Measurements from ENCODE around the gene AKR1C4. TPM values are rescaled to one million over a fixed set of nuclear protein-coding genes. Genes with fewer than 3 reads are reported as not detected.
"Not testable (repeated sequence)": the region's sequence is repeated elsewhere in the genome, so short reads cannot be mapped to it uniquely, and the experiment has no call there.

AKR1C4 gene
- total RNA-seq, 1 experiment from 2014 or later, result not detected

GRCh38 chr10:5219262-5219661 lies 22.6 kb downstream of the AKR1C4 start:
- Histone ChIP-seq H3K4me1 (ENCODE audit: insufficient read depth, low read length) (no peaks in the 10 kb centered on the region), H2BK15ac (ENCODE audit: low read depth, low read length) (no peak overlapping the region), H3K9me3 (ENCODE audit: control insufficient read depth, low read depth, low read length) (no peaks in the 10 kb centered on the region), H2BK20ac (ENCODE audit: low read depth, low read length, poor library complexity, severe bottlenecking) (no peak overlapping the region), H3K27me3 (ENCODE audit: insufficient read depth, low read length) (no peaks in the 10 kb centered on the region), H2AK5ac (ENCODE audit: insufficient read length, low read length) (no peak overlapping the region), H3K9ac (ENCODE audit: extremely low read depth, insufficient read length, low read length) (no peak overlapping the region), H3K56ac (ENCODE audit: insufficient read length, low read depth, low read length) (no peak overlapping the region), H2AFZ (ENCODE audit: low read length) (no peak overlapping the region), H3K23me2 (ENCODE audit: insufficient read length, low read depth, low read length, poor library complexity, severe bottlenecking) (no peaks in the 10 kb centered on the region), H3T11ph (ENCODE audit: low read length) (no peak overlapping the region), H4K8ac (replicated peaks; ENCODE audit: insufficient read length, low read depth, low read length) (no peak overlapping the region), H3K4ac (ENCODE audit: low read depth, low read length) (no peak overlapping the region), H3K23ac (ENCODE audit: insufficient read length, low read depth, low read length) (no peak overlapping the region), H2BK5ac (ENCODE audit: insufficient read length, low read length) (no peak overlapping the region), H3K4me2 (ENCODE audit: insufficient read depth, insufficient read length, low read length) (no peak overlapping the region), H3K79me1 (ENCODE audit: insufficient read depth, low read depth, low read length, poor library complexity, severe bottlenecking) (no peaks in the 10 kb centered on the region), H2BK120ac (ENCODE audit: low read depth, low read length, poor library complexity, severe bottlenecking) (no peak overlapping the region), H3K79me2 (ENCODE audit: insufficient read depth, low read length) (no peaks in the 10 kb centered on the region), H2BK12ac (ENCODE audit: insufficient read length, low read depth, low read length) (no peak overlapping the region), H4K20me1 (ENCODE audit: control insufficient read depth, insufficient read depth, insufficient read length) (no peaks in the 10 kb centered on the region), H3K18ac (ENCODE audit: insufficient read length, low read depth, low read length) (no peak overlapping the region), H4K5ac (ENCODE audit: insufficient read length, low read depth, low read length) (no peak overlapping the region), H3K14ac (ENCODE audit: insufficient read depth, low read length) (no peak overlapping the region), H4K91ac (ENCODE audit: insufficient read length, low read depth, low read length) (no peak overlapping the region), H3K27ac (ENCODE audit: insufficient read length, low read depth, low read length) (no peak overlapping the region)
- Mint-ChIP-seq H3K27me3 (ENCODE audit: low read depth) (no peaks in the 10 kb centered on the region; the same call in 1 of the 2 replicates), H3K9me3 (peaks cover 51 to 74% of the 10 kb centered on the region in 2 experiments), H3K36me3 (ENCODE audit: insufficient read depth in 1 of 3, low read depth in 3 of 3) (peaks cover 3 to 5% (median 5%) of the 10 kb centered on the region in 3 experiments; a peak in 6 of 7 replicates), H3K4me1 (no peaks in the 10 kb centered on the region), H3K27ac (no peak overlapping the region; a peak in 1 of 7 replicates), H3K4me3 (no peak overlapping the region)
- no peak for DNase-seq
- no CpG with 5 or more reads among the region's 3 CpGs for WGBS (ENCODE audit: extremely low coverage, insufficient read length, low lambda C conversion rate)
- no peak for TF ChIP-seq CTCF (conservative IDR thresholded peaks at IDR 0.05)

- not testable (repeated sequence) for H2AFZ ChIP-seq (ENCODE audit: low read length); H3K18ac ChIP-seq (ENCODE audit: insufficient read length, low read depth, low read length); H3K27me3 Mint-ChIP-seq (ENCODE audit: low read depth); H3K27ac Mint-ChIP-seq; H3K27me3 ChIP-seq (ENCODE audit: insufficient read depth, low read length); H3K14ac ChIP-seq (ENCODE audit: insufficient read depth, low read length); H3K4me1 ChIP-seq (ENCODE audit: insufficient read depth, low read length); H2AK5ac ChIP-seq (ENCODE audit: insufficient read length, low read length); H2BK12ac ChIP-seq (ENCODE audit: insufficient read length, low read depth, low read length); H3K36me3 Mint-ChIP-seq (ENCODE audit: insufficient read depth in 1 of 3, low read depth in 3 of 3); H3K9ac ChIP-seq (ENCODE audit: extremely low read depth, insufficient read length, low read length); H3K4ac ChIP-seq (ENCODE audit: low read depth, low read length); H3K23me2 ChIP-seq (ENCODE audit: insufficient read length, low read depth, low read length, poor library complexity, severe bottlenecking); H2BK120ac ChIP-seq (ENCODE audit: low read depth, low read length, poor library complexity, severe bottlenecking); H4K8ac ChIP-seq (replicated peaks; ENCODE audit: insufficient read length, low read depth, low read length); DNase-seq; H4K91ac ChIP-seq (ENCODE audit: insufficient read length, low read depth, low read length); H3K4me1 Mint-ChIP-seq; H3K9me3 ChIP-seq (ENCODE audit: control insufficient read depth, low read depth, low read length); H3K79me1 ChIP-seq (ENCODE audit: insufficient read depth, low read depth, low read length, poor library complexity, severe bottlenecking); H3K4me3 Mint-ChIP-seq; H2BK20ac ChIP-seq (ENCODE audit: low read depth, low read length, poor library complexity, severe bottlenecking); H3K27ac ChIP-seq (ENCODE audit: insufficient read length, low read depth, low read length); H3T11ph ChIP-seq (ENCODE audit: low read length); H3K4me2 ChIP-seq (ENCODE audit: insufficient read depth, insufficient read length, low read length); H4K20me1 ChIP-seq (ENCODE audit: control insufficient read depth, insufficient read depth, insufficient read length); H3K79me2 ChIP-seq (ENCODE audit: insufficient read depth, low read length); H2BK15ac ChIP-seq (ENCODE audit: low read depth, low read length); H4K5ac ChIP-seq (ENCODE audit: insufficient read length, low read depth, low read length); H2BK5ac ChIP-seq (ENCODE audit: insufficient read length, low read length); H3K56ac ChIP-seq (ENCODE audit: insufficient read length, low read depth, low read length); H3K23ac ChIP-seq (ENCODE audit: insufficient read length, low read depth, low read length)
- peaks cover 43 to 57% of the 10 kb centered on the region in 2 experiments for H3K9me3 Mint-ChIP-seq
- WGBS (ENCODE audit: extremely low coverage, insufficient read length, low lambda C conversion rate), result no CpG with 5 or more reads among the region's 7 CpGs
Observed at GRCh38 chr10:5222942-5223341, 26.3 kb downstream of the AKR1C4 start.

All from H9 (cell line).